GM18951 (cell line): ENCODE measurements around the gene IL17RD.

Experiments
- POLR2A ChIP-seq: IDR thresholded peaks from 4 replicates; pipeline ENCODE4 v1.6.1; 2011; ENCODE audit warnings: mild to moderate bottlenecking; ENCODE audit not compliant: insufficient read length, insufficient read depth; ENCODE audit errors: extremely low read depth
- in situ Hi-C: fragments of 300-500 bp; cut with MboI; formaldehyde crosslinking; loops from one replicate; pipeline ENCODE4 v1.12.0; 2022; ENCODE audit warnings: low sequenced_read_pairs, mixed read lengths, inconsistent platforms; ENCODE audit not compliant: unreplicated experiment

IL17RD gene

DNA sequence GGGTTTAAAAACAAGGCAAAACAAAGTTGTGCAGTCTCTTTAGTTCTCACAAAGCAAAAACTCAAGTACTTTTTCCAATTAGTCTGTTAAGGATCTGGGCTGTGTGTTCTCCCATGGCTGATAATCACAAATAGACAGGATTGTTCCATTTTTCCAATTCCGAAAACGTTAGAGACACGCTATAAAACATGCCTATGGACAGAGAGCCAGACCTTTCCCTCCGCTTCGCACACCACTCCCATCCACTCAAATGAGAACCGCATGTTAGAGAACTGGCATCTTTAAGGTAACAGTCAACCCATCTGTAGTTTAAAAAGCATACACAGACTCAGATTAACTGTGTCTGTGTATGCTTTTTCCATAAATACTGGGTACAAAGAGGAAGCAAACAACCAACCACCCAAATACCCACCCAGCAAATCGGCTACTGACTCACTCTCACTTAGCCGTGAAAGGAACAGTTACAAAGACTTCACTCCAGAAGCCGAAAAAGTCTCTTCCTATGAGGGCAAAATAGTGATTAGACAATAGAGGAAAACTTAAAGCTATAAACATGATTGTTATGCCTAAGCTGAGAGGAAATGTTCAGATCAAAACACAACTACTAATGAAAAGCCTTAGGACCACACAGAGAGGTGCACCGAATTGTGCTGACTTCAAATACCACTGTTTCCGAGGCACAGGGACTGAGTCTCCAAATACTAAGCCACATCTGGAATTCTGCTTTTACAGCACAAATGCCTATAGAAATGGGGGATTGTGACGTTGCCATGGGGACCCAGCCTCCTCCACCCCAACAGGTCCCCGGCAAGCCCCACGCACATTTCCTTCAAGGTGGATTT is 36.1 kb downstream of the IL17RD start:
- TF ChIP-seq POLR2A = no peak
- in situ Hi-C loops = no loop called here

DNA sequence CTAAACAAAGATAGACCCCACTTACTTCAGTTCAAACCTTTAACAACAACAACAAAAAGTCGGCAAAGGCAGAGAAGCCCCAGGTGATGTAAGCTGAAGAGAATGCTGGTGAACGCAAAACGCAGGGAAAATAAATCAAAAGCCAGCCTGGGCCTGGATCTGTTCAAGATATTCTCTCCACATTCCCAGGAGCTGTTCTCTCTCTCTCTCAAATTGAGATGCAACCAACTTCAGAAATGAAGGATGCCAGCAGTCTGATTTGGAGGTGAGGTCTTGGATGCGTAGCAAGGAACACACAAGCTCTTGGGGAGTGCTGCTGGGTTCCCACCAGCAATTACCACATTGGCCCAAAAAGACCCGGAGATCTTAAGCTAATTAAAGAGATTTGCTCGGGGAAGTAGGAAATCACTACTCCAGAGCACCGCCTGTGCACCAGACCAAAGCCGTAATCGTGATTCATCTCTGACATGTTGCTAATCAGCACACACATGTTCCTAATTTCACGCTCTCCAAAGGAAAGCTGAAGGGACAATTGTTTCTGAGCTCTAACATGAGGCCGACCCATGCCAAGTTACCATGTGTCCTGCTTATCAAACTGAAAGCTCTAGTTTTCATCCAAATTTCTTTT is 37.1 kb downstream of the IL17RD start:
- no peak for TF ChIP-seq POLR2A

DNA sequence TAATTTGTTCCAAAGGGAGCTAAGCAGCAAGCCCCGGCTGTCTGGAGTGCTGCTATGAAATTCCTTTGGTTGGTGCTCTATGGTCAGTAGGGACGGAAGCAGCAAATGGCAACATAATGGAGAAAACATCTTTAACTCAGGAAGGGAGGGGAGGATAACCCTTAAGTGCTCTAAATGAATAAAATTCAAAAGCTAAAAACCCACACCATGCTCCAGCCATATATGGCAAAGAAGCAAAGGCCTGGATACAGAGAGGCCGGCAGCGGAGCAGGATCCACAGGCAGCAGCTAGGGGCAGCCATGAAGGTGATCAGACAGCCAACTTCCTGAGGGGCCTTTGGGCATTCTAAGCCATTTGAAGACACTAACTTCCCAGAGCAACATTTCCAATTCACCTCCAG is 38.9 kb downstream of the IL17RD start:
- in situ Hi-C loops = no loop called here
- TF ChIP-seq POLR2A = no peak

More for the DNA sequence above, 37.1 kb downstream of the IL17RD start:
- in situ Hi-C loops = no loop called here

DNA sequence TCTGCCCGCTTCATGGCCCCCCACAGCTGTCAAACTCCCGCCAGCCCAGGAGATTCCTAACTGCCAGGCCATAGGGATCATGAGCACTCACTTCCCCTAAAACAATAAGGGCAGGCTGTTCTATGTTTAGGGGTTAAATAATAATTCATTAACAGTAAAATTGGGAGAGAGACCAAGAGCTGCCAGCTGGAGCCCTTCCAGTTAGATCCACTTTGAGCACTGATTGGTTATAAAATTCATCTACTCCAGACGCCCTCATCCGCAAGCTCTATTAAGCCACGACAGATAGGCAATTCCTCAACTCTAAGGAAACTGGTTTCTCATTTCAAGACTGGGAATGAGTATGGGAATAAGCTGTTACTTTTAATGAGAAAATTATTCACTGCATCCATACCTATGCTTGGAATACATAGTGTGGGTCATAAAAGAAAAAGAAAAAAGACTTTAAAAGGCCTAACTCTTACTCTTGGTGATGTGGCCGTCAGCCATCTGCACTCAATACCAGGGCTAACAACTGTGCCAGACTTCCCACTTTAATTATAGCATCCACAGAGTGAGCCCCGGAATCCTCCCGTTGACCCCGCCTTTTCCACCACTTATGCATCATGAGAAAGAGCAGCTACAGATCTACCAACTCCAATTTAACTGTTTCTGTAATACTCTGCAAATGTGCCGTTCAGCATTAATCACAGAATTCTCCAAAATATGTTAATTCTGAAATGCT is 44.5 kb downstream of the IL17RD start:
- in situ Hi-C loops = no loop called here
- no peak for TF ChIP-seq POLR2A

DNA sequence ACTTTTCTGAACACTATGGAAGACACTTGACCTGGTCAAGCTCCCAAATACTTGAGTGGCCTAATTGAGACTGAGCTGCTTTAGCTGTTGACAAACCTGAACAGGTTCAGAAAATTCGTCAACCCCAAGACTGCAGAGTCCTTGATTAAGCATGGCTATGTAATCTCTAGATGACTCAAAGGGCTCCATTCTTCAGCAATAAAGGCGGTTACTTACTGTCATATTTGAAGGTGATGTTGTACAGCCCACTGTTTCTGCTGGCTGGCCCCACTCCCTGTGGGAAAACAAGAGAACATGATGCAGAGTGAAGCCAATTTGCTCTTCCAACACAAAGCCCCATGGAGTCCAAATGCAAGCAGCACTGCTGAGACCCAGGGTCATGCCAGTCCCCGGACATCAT is 45.1 kb downstream of the IL17RD start:
- in situ Hi-C loops = no loop called here
- no peak for TF ChIP-seq POLR2A

DNA sequence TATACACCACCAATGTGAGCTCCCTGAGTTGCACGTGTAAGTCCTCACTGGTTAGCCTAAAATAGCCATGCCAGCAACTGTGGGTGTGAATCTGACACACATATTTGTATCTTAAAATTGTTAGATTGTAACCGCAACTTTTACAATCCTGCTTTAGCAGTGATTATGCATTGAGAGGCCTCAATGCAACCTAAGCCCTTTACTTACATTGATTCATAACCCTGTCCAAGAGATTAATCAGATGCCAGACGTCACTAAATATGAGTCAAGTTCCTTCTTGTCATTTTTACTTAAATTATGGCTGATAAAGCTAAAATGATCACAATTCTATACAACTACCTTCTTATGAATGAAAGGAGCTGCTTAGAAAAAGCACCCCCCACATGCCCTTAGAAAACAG is 46.9 kb downstream of the IL17RD start:
- TF ChIP-seq POLR2A = no peak
- in situ Hi-C loops = no loop called here

DNA sequence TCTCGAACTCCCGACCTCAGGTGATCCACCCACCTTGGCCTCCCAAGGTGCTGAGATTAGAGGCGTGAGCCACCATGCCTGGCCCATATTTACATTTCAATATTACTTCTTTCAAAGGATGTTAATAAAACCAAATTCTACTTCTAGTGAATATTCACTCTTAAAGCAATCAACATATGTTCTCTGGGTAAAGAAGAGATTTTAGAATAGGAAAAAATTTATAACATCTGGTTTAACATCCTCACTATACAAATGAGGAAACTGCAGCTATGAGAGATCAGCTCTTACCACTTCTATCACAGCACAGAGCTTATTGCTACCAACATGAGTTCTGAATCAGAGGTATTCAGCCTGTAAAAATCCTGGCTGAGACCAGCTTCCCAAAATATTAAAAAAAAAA is 48.7 kb downstream of the IL17RD start:
- no peak for TF ChIP-seq POLR2A
- in situ Hi-C loops = no loop called here

DNA sequence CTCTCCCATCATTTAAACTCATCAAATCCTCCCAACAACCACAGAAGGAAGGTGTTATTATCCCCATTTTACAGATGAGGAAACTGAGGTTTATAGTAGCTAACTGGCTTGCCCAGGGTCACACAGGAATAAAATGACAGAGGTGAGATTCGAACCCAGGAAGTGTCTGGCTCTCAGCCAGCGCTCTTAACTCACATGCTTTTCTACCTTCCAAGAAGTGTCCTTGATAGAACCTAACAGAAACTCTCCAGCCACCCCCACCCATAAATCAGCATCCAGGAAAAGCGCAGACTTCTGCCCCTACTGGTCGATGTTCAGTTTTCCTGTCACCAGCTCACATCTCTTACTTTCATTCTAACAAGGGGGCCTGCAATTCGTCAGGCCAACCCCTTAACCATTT is 52.9 kb downstream of the IL17RD start:
- in situ Hi-C loops = no loop called here
- no peak for TF ChIP-seq POLR2A

DNA sequence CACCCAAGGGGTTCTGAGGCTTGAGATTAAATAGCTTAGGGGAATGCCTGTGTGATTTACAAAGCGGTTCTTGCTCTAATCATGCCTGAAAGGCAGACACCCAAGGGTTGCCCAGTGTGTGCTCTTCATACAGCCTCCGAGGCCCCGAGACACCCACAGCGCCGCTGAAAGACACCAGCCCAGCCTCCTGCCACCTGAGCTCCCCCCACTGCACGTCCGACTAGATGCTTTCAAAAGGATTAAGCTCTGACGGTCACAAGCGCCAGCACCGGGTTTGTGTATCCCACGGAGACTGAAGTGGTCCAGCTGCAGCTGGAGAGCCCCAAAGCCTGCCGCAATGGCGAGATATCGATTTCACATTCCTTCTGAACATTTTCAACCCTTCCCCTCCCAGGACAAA is 54.4 kb downstream of the IL17RD start:
- in situ Hi-C loops = no loop called here
- no peak for TF ChIP-seq POLR2A

DNA sequence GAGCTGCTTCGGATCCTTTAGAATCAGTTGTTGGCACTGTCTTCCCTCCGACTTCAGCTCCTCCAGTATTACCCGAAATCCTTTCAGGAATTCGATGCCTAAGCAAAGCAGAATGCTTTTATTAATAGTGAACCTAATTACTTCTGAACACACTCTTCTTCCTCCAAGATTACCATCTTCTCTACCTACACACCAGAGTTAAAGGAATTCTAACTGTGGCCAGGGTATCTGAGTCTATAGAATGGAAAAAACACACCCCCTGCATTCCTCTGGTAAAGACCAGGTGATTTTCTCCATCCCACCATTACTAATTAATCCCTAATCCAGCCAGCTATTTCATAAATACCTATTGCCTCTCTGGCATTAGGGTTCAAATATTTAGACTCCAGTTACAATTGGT is 54.9 kb downstream of the IL17RD start:
- in situ Hi-C loops = no loop called here
- no peak for TF ChIP-seq POLR2A

DNA sequence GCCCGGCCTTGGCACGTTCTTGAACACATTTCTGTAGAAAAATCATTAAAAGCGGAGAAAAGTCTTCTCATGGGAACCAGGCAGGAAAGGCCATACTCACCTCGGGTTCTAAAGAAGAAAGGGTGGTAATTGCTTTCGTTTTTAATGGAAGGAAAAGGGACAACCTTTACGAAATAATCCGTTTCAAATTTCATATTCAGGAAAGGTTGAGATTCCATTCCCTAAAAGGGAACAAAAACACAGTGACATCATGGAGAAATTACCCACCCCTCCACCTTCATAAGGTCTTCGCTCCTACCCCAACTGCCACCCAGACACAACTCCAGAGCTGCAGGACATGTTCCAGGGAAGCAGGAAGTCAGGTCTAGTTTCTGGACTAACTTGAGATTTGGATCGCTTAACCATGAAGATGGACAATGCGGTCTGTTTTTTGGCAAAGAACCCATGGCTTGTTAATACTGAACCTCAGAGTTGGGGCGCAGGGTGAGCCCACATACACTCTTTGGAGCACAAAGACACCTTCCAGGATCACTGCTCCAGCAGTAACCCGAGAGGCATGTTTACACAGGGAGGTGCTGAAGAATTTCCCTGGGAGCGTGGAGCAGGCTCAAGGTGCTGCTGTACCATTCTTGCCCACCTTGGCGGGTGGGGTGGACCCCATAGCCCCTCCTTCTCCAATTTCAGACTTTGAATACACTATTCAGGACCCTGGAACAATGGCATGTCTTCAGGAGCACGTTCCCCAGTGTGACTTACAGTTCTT is 55.5 kb downstream of the IL17RD start:
- TF ChIP-seq POLR2A = no peak
- in situ Hi-C loops = no loop called here

DNA sequence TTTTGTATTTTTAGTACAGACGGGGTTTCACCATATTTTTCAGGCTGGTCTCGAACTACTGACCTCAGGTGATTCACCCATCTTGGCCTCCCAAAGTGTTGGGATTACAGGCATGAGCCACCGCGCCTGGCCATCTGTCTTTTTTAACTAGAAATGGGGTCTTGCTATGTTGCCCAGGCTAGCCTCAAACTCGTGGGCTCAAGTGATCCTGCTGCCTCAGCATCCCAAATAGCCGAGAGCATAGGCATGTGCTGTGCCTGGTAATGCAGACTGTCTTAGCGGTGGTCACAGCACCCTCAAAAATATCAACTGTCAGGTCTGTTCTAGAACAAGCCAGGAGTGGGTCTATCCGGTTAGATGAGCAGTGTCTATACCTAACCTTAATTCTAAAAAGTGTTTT is 56.5 kb downstream of the IL17RD start:
- TF ChIP-seq POLR2A = no peak
- in situ Hi-C loops = no loop called here

DNA sequence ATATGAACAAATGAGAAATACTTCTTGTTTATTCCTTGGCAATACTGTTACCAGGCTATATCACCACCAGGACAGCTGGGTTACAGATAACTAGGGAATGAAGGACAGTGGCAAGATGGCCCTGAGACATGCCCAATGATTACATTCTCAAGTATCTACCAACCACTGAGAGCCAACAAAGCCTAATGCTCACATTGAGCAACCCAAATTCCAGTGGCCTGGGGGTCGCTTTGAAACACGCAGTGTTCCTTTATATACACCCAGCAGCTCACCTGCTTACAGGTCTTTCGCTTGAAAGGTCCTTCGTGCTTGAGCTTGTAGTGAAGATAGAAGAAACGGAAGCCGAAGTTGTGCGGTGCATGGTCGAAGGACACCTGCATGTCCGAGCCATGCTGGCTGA is 59.6 kb downstream of the IL17RD start:
- no peak for TF ChIP-seq POLR2A
- in situ Hi-C loops = no loop called here
